A549 (cell line): ENCODE measurements around the gene APOOL.

Experiments
- CEBPB ChIP-seq, 2 experiments: fragments of >200 bp in 1 of 2; sonication (Bioruptor Twin) in 1 of 2; formaldehyde crosslinking in 1 of 2; IDR thresholded peaks; 2 replicates each; pipeline ENCODE4 v1.6.1; 2012 to 2016
- EP300 ChIP-seq, 2 experiments: fragments of >200 bp; sonication (Bioruptor Twin); formaldehyde crosslinking; IDR thresholded peaks; 2 replicates in 1 of 2; 3 replicates in 1 of 2; pipeline ENCODE4 v1.6.1; 2016 to 2017
- HDAC2 ChIP-seq: fragments of 200-600 bp; sonication (generic); IDR thresholded peaks from 2 replicates; pipeline ENCODE4 v1.6.1; 2016
- JUN ChIP-seq, 2 experiments: fragments of >200 bp; sonication (Bioruptor Twin); formaldehyde crosslinking; IDR thresholded peaks; 2 replicates in 1 of 2; 3 replicates in 1 of 2; pipeline ENCODE4 v1.6.1; 2016 to 2017
- POLR2A ChIP-seq: IDR thresholded peaks from 2 replicates; pipeline ENCODE4 v1.6.1; 2012; ENCODE audit warnings: mild to moderate bottlenecking, low read length
- TF ChIP-seq, protein P1 (sequence below): fragments of 200-600 bp; sonication (generic); IDR thresholded peaks from 2 replicates; pipeline ENCODE4 v1.6.1; 2016; ENCODE audit warnings: antibody characterized with exemption, mild to moderate bottlenecking, moderate library complexity
- TF ChIP-seq, protein P2 (sequence below): fragments of >200 bp; sonication (Bioruptor Twin); formaldehyde crosslinking; IDR thresholded peaks from 3 replicates; pipeline ENCODE4 v1.5.1; 2016

DNA sequence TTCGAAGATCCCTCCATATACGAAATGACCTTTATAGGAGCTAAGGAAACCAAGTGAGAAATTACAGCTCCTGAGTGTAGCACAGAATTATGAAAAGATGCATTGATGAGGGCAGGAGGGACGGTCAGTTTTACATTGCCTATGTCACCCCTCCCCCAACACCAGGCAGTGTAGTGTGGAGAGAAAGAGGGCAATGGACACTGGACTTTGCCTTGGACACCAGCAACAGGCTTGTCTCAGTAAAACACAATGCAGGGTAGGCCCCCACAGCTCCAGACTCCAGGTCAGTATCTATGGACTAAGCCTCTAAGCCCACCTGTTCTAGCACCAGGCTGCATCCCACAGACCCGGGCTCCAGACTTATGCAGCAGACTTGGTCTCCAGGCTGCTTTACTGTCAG lies 16.5 kb downstream of the APOOL start:
- TF ChIP-seq, protein P1, sequence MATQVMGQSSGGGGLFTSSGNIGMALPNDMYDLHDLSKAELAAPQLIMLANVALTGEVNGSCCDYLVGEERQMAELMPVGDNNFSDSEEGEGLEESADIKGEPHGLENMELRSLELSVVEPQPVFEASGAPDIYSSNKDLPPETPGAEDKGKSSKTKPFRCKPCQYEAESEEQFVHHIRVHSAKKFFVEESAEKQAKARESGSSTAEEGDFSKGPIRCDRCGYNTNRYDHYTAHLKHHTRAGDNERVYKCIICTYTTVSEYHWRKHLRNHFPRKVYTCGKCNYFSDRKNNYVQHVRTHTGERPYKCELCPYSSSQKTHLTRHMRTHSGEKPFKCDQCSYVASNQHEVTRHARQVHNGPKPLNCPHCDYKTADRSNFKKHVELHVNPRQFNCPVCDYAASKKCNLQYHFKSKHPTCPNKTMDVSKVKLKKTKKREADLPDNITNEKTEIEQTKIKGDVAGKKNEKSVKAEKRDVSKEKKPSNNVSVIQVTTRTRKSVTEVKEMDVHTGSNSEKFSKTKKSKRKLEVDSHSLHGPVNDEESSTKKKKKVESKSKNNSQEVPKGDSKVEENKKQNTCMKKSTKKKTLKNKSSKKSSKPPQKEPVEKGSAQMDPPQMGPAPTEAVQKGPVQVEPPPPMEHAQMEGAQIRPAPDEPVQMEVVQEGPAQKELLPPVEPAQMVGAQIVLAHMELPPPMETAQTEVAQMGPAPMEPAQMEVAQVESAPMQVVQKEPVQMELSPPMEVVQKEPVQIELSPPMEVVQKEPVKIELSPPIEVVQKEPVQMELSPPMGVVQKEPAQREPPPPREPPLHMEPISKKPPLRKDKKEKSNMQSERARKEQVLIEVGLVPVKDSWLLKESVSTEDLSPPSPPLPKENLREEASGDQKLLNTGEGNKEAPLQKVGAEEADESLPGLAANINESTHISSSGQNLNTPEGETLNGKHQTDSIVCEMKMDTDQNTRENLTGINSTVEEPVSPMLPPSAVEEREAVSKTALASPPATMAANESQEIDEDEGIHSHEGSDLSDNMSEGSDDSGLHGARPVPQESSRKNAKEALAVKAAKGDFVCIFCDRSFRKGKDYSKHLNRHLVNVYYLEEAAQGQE = no peak
- TF ChIP-seq POLR2A (no peak), CEBPB (IDR thresholded peaks at IDR 0.05) (no peak), HDAC2 (no peak), JUN (IDR thresholded peaks at IDR 0.05) (no peak), EP300 (IDR thresholded peaks at IDR 0.05) (no peak)
- TF ChIP-seq, protein P2, sequence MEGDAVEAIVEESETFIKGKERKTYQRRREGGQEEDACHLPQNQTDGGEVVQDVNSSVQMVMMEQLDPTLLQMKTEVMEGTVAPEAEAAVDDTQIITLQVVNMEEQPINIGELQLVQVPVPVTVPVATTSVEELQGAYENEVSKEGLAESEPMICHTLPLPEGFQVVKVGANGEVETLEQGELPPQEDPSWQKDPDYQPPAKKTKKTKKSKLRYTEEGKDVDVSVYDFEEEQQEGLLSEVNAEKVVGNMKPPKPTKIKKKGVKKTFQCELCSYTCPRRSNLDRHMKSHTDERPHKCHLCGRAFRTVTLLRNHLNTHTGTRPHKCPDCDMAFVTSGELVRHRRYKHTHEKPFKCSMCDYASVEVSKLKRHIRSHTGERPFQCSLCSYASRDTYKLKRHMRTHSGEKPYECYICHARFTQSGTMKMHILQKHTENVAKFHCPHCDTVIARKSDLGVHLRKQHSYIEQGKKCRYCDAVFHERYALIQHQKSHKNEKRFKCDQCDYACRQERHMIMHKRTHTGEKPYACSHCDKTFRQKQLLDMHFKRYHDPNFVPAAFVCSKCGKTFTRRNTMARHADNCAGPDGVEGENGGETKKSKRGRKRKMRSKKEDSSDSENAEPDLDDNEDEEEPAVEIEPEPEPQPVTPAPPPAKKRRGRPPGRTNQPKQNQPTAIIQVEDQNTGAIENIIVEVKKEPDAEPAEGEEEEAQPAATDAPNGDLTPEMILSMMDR = no peak
